HG03469 (cell line): Measurements from ENCODE around the gene GRIA3.
"Not testable (repeated sequence)": the region's sequence is repeated elsewhere in the genome, so short reads cannot be mapped to it uniquely, and the experiment has no call there.

ENCODE experiments used
- ATAC-seq: cut with Tn5 transposase; IDR thresholded peaks from one replicate; pipeline ENCODE4 v1.9.1; 2021; ENCODE audit warnings: mild to moderate bottlenecking, moderate library complexity, moderate number of reproducible peaks; ENCODE audit not compliant: unreplicated experiment

GRIA3 gene

GRCh38 chrX:123449335-123449734 is 265.3 kb downstream of the GRIA3 start:
- no peak for ATAC-seq

DNA sequence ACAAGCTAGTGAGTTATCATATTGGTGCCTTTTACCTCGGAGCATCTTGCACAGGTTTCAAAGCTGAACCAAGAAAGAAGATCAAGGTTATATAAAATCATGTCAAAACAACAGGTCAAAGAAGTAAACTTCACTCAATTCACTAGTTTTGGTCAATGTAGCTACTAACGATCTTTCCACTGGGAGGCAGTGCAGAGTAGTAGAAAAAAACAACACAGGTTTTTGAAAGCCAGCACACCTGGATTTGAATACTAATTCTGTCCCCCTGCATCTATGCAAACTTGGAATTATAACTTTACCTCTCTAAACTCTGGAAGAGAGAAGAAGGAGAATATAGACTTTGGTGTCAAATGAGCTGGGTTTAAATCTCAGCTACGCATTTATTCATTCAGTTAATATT is 266.1 kb downstream of the GRIA3 start:
- no peak for ATAC-seq

DNA sequence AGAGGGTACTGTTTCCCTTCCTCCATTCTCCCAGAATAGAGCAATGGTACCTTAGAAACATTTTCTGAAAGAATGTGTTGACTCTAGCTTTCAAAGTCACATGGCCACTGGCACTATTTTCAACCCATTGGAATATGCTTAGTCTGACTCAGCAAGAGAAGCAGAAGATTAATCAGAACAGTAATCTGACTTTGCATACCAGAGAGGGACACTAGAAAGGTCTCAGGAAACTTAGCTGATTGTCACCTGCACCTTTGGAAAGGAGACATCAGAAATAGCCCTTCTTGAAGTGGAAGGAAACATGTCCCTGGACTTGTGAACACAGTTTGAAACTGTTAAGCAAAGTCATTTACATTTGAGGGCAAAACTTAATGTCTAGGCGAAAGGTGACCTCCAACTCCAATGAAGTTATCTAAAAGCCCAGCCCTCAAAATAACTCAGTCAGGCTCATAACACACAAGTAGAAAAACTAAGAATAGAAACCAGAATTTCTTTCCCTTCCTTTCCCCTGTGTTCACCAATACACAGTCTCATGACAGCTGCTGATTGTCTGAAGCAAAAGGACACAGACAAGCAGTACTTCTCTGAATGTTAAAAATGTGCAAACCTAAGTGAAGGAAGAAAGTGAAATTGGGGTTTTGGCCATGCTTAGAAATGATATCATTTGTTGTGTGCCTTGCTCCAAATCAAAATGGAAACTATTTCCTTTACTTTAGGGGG is 270.8 kb downstream of the GRIA3 start:
- ATAC-seq, result peak; percentile 45

DNA sequence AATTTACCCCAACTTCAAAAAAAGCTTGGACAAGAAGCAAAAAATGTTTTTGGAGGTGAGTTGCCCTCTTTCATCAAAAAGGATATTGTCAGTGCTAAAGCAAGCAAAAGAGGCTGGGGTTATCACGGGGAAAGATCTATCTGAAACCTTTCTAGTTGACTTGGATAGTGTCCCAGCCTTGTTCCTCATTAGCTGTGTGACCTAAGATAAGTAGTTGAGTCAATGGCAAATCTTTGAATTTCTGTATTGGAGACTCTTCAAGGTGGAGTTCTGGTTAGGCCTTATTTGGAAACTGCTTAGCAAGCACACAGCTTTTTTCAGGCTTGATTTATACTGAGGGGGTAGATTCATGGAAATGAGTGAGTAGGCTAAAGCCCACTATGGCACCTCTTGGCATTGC is 271.6 kb downstream of the GRIA3 start:
- no peak for ATAC-seq

GRCh38 chrX:123464709-123465108 is 280.6 kb downstream of the GRIA3 start:
- ATAC-seq, result no peak

DNA sequence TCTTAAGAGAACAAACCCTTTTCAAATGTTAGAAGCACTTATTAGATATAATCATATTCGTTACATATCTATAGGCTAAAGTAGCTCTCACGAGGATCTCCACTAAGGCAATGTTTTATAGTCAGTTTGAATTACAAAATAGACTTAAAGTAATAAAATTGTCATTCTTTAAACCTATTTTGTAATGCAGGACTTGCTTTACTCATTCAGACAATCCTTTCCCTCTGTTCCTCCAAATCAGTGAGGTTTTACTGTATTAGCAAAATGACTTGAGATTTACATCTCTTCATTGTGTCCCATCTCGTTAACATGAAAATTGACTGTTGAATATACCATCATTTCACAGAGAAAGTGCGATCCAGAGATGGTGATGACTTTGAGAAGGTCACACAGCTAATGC is 284.4 kb downstream of the GRIA3 start:
- no peak for ATAC-seq

DNA sequence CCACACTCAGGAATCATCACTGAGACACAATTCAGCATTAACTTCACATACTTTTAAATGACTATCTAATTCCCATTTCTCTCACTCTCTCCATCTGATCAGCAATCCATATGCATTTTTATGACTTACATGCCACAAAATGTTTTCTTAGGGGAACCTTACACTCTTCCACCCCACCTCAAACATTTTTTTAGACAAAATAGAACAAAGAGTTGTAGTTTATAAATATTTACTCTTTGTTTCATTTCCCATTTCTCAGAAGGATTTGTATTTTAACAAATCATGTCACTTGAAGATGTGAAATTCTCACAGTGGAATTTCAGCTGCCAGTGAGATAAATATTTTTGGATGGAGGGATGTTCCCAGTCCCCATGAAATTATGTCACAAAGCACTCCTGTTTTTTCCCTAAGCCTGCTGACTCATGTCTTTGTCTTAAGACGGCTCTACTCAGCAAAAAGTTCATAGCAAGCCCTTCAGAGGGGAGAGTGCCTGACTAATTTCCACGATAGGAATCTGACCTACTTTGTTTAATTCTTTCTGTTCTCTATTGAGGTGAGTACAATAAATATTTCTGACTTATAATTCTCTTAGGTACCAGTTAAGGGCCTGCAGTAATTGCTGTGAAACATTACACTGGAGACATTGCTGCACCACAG is 291.1 kb downstream of the GRIA3 start:
- ATAC-seq, result no peak

DNA sequence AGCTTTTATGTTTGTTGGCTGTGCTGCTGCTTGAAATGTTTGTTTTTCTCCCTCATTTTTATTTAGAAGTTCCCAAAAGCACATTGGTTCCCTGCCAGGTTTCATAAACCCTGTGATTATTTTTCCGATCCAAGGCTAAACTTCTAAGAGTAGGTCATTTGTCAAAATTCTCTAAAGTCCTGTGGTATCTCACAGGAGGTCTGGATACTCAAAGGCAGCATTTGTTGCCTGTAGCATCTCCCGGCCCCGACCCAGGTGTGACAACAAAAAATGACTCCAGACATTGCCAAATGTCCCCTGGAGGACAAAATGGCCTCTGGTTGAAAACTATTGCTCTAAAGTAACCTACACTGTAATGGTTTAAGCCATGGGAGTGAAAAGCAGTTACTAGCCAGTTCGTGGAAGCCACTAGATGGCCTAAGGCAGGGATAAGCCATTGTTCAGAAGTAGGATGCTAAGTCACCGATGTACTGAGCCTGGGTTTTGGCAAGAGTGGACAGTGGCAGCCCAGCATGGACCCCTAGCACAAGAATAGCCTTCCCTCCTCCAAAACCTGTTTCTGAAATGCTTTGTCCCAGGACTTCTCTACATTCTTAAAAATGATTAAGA is 292.6 kb downstream of the GRIA3 start:
- ATAC-seq, result no peak

- no peak for ATAC-seq
These were observed 293.6 kb downstream of the GRIA3 start for GRCh38 chrX:123477673-123478072.

DNA sequence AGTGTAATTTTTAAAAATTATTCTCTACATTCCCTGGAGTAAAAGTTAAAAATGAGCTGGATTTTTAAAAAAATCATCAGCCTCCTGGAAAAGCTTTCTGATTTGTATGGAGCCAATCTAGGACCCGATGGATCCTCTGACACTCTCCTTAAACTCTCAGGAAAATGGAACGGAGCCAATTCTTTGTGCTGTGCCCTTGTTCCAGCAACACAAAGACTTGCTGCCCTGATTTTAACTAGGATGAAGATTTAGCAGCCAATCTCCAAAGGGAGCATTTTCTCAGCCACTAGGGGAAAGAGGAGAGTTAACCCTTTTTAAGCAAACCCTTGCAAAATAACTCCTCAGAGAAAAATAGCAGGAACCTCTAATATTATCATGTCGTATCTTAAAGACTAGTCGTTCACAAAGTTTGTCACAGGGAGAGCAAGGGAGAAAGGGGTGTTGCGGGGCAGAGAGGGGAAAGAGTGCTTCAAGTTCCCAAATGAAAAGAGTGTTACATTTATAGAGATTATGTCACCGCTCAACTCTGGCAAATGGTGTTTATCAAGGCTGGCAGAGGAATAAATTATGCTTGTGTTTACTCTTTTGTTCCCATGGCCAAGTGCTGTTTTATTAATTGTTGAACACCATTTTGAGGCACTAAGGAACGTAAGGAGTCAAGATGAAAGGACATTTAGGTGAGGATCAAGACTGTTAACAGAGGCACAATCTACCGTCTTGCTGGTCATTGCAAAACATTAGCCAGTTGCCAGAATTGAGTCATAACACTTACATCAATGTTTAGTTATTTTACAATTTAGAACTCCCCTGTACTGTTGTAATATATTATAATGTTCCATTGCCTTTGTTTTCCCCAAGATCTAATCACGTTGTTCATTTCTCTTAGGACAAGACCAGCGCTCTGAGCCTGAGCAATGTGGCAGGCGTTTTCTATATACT is 298.1 kb downstream of the GRIA3 start:
- no peak for ATAC-seq

DNA sequence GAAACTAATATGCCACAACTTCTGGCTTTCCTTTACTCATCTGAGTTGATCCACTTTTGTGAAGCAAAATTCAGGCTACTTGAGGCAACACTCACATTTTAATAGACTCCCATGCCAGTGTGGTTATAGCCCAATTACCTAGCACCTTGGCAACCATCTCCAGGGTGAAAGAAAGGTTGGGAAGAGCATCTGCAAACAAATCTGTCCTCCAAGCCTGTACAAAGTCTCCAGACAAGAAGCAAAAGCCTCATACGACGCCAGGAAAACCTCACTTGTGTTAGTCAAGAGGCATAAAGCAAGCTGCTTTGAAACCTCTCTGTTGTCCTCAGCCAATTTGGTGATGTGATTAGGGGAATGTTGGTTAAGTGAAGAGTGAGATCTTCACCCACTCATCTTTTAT is 302.2 kb downstream of the GRIA3 start:
- no peak for ATAC-seq

- no peak for ATAC-seq
These were observed 303.2 kb downstream of the GRIA3 start for GRCh38 chrX:123487236-123487635.

DNA sequence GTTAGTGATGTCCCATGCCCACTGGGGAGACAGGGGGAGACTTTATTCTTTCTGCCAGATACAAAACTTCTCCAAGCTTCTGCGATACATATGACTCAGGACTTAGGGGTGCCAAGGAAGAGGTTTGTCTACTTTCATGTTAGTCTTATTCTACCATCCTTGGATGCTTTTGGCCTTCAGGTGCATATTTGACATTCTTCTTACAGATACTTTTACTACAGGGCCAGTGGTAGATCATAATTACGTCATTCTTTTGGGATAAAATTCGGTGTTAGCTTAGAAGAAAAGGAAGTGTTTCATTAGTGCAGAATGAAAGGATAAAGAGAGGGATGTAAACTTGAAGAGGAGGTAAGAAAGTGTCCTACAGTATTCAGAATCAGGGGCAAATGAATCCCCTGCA is 303.6 kb downstream of the GRIA3 start:
- no peak for ATAC-seq

GRCh38 chrX:123489011-123489410 is 304.9 kb downstream of the GRIA3 start:
- ATAC-seq, result no peak

- ATAC-seq, result no peak
These were observed 309.8 kb downstream of the GRIA3 start for GRCh38 chrX:123493857-123494256.

GRCh38 chrX:123499787-123500186 is 315.7 kb downstream of the GRIA3 start:
- ATAC-seq, result no peak

GRCh38 chrX:123504047-123504446 is 320.0 kb downstream of the GRIA3 start:
- ATAC-seq, result no peak

DNA sequence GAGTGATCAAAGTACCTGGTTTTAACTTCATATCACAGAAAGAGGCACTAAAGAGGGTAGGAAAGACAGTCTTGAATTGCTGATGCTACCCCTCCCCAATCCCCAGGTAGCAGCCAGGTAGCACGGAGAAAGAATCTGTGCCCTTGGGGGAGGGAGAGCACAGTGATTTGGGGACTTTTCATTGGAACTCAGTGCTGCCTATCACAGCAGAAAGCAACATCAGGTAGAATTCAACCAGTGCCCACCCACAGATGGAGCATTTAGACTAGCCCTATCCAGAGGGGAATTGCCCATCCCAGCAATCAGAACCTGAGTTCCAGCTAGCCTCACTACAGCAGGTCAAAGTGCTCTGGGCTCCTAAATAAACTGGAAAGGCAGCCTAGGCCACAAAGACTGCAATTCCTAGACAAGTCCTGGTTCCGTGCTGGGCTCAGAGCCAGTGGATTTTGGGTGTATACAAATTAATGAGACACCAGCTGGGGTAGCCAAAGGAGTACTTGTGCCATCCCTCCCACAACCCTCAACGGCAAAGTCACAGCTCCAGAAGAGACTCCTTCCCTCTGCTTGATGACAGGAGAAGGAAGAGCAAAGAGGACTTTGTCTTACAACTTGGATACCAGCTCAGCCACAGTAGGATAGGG is 320.7 kb downstream of the GRIA3 start:
- ATAC-seq, result no peak

GRCh38 chrX:123513585-123514278 is 329.7 kb downstream of the GRIA3 start:
- no peak for ATAC-seq

GRCh38 chrX:123514279-123514640 is 330.2 kb downstream of the GRIA3 start:
- not testable (repeated sequence) for ATAC-seq
